Mesenchymal stem cell (in vitro differentiated cells and primary cell): ENCODE results near the gene CCDC81.

Source experiments
- DNase-seq: peaks from one replicate; pipeline ENCODE4 v3.0.0-alpha.2; 2013
- H2AFZ ChIP-seq: one replicate; pipeline ENCODE4 v1.6.1; 2013; ENCODE audit warnings: low read depth, mild to moderate bottlenecking, control low read depth, inconsistent platforms, low read length, moderate library complexity
- H2AK5ac ChIP-seq: 2 replicates; pipeline ENCODE4 v1.6.1; 2013; ENCODE audit warnings: low read length, moderate library complexity, mild to moderate bottlenecking, inconsistent platforms; ENCODE audit not compliant: severe bottlenecking
- H2BK120ac ChIP-seq: one replicate; pipeline ENCODE4 v1.6.1; 2013; ENCODE audit warnings: low read depth, mild to moderate bottlenecking, inconsistent platforms, low read length, moderate library complexity
- H2BK12ac ChIP-seq, 2 experiments: one replicate each; pipeline ENCODE4 v1.6.1; 2013; ENCODE audit warnings: inconsistent platforms in 2 of 2, low read length in 2 of 2, mild to moderate bottlenecking in 2 of 2, moderate library complexity in 2 of 2, control low read depth in 1 of 2
- H2BK15ac ChIP-seq: one replicate; pipeline ENCODE4 v1.6.1; 2013; ENCODE audit warnings: mild to moderate bottlenecking, low read depth, inconsistent platforms; ENCODE audit not compliant: poor library complexity, severe bottlenecking
- H2BK5ac ChIP-seq: 2 replicates; pipeline ENCODE4 v1.6.1; 2013; ENCODE audit warnings: low read depth, mild to moderate bottlenecking, low read length, control low read depth, inconsistent platforms; ENCODE audit not compliant: poor library complexity, severe bottlenecking
- H3K14ac ChIP-seq, 2 experiments: one replicate each; pipeline ENCODE4 v1.6.1; 2013; ENCODE audit warnings: inconsistent platforms in 2 of 2, low read length in 2 of 2, control low read depth in 1 of 2, mild to moderate bottlenecking in 1 of 2, moderate library complexity in 1 of 2
- H3K18ac ChIP-seq, 2 experiments: one replicate each; pipeline ENCODE4 v1.6.1; 2013; ENCODE audit warnings: inconsistent platforms in 2 of 2, low read length in 2 of 2, control low read depth in 1 of 2, low read depth in 1 of 2, mild to moderate bottlenecking in 1 of 2
- H3K23ac ChIP-seq, 2 experiments: one replicate each; pipeline ENCODE4 v1.6.1; 2013; ENCODE audit warnings: inconsistent platforms in 2 of 2, low read length in 2 of 2, mild to moderate bottlenecking in 2 of 2, moderate library complexity in 2 of 2, control low read depth in 1 of 2
- H3K27ac ChIP-seq: 2 replicates; pipeline ENCODE4 v1.5.1; 2013; ENCODE audit warnings: mild to moderate bottlenecking, moderate library complexity, low read length, control low read depth, inconsistent platforms; ENCODE audit not compliant: poor library complexity, severe bottlenecking
- H3K27me3 ChIP-seq, 2 experiments: 2 replicates each; pipeline versions ENCODE4 v1.6.1 to v1.7.0; 2013; ENCODE audit warnings: low read length in 2 of 2, mild to moderate bottlenecking in 2 of 2, moderate library complexity in 2 of 2, control low read depth in 1 of 2, inconsistent platforms in 1 of 2; ENCODE audit not compliant: control insufficient read depth in 1 of 2, insufficient read depth in 1 of 2
- H3K36me3 ChIP-seq, 2 experiments: 2 replicates each; pipeline versions ENCODE4 v1.6.1 to v1.7.0; 2013; ENCODE audit warnings: low read length in 2 of 2, control low read depth in 1 of 2, inconsistent platforms in 1 of 2, low read depth in 1 of 2, mild to moderate bottlenecking in 1 of 2; ENCODE audit not compliant: insufficient read depth in 2 of 2, control insufficient read depth in 1 of 2
- H3K4ac ChIP-seq, 2 experiments: one replicate each; pipeline ENCODE4 v1.6.1; 2013; ENCODE audit warnings: inconsistent platforms in 2 of 2, low read length in 2 of 2, mild to moderate bottlenecking in 2 of 2, moderate library complexity in 2 of 2, control low read depth in 1 of 2, low read depth in 1 of 2
- H3K4me1 ChIP-seq: 2 replicates; pipeline ENCODE4 v1.6.1; 2013; ENCODE audit warnings: low read depth, low read length, control low read depth; ENCODE audit not compliant: control insufficient read depth, insufficient read depth
- H3K4me2 ChIP-seq: 2 replicates; pipeline ENCODE4 v1.6.1; 2013; ENCODE audit warnings: low read length, mild to moderate bottlenecking, inconsistent platforms; ENCODE audit not compliant: poor library complexity, severe bottlenecking
- H3K4me3 ChIP-seq, 2 experiments: 2 replicates each; pipeline versions ENCODE4 v1.5.1 to v1.7.0; 2013; ENCODE audit warnings: low read length in 2 of 2, mild to moderate bottlenecking in 2 of 2, control low read depth in 1 of 2, low read depth in 1 of 2; ENCODE audit not compliant: insufficient read depth in 1 of 2
- H3K79me1 ChIP-seq: replicated peaks from 2 replicates; pipeline ENCODE4 v1.6.1; 2013; ENCODE audit warnings: mild to moderate bottlenecking, control low read depth, low read length, inconsistent platforms; ENCODE audit not compliant: poor library complexity, severe bottlenecking
- H3K9ac ChIP-seq: 2 replicates; pipeline ENCODE4 v1.7.0; 2013; ENCODE audit warnings: mild to moderate bottlenecking, low read length, moderate library complexity
- H3K9me3 ChIP-seq: 2 replicates; pipeline ENCODE4 v1.7.0; 2013; ENCODE audit warnings: mild to moderate bottlenecking, low read length; ENCODE audit not compliant: control insufficient read depth
- H4K8ac ChIP-seq: one replicate; pipeline ENCODE4 v1.6.1; 2013; ENCODE audit warnings: inconsistent platforms, mild to moderate bottlenecking, low read length, moderate library complexity
- H4K91ac ChIP-seq: one replicate; pipeline ENCODE4 v1.6.1; 2013; ENCODE audit warnings: mild to moderate bottlenecking, low read length, inconsistent platforms
- WGBS: methylation state at CpG from one replicate; pipeline ENCODE4 v1.1.7; 2013; ENCODE audit warnings: mixed read lengths; 5-methylcytosine and 5-hydroxymethylcytosine counted together

CCDC81 gene

DNA sequence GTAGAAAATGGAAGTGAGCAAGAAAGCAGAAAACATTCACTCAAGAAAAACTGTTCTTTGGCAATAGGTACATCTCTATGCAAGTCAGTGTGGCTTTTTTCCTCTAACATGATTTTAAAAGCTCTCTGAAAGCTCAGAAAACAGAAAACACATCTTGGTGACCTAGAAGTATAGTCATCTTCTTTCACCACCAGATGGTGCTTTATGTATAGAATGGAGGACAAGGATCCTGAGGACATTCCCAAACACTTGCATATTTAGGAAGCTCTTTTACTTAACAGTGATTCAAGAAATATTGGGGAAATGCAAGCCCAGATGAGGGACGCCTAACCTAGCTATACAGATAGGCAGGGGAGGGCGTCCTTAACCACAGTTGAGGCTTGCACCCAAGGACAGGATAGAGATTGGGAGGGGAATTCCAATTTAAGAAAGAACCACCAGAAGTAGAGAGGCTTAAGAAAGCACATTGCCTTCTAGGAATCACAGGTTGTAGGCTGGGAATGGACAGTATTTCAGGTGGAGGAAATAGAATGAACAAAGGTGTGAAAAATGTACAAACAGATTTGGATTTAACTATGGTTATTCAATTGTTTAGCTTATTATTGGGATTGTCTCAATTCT, 13.8 kb upstream of the CCDC81 start:
- no peak overlapping the region for H3K4me2 ChIP-seq
- H2BK5ac ChIP-seq = no peak overlapping the region
- H3K4me1 ChIP-seq = no peaks in the 10 kb centered on the region
- DNase-seq = peak; percentile 63
- H4K91ac ChIP-seq = no peak overlapping the region
- H3K14ac ChIP-seq = no peak overlapping the region
- no peak overlapping the region for H2AK5ac ChIP-seq
- no peak overlapping the region for H2BK120ac ChIP-seq
- H2AFZ ChIP-seq = no peak overlapping the region
- 20% methylated on average over 2 of the region's 2 CpGs for WGBS
- H3K4me3 ChIP-seq = no peak overlapping the region
- H3K23ac ChIP-seq = no peak overlapping the region
- H3K79me1 ChIP-seq = no peaks in the 10 kb centered on the region
- H3K18ac ChIP-seq = no peak overlapping the region
- no peak overlapping the region for H2BK12ac ChIP-seq
- peak overlapping the region; percentile 9 for H3K9ac ChIP-seq
- no peak overlapping the region for H2BK15ac ChIP-seq
- no peaks in the 10 kb centered on the region for H3K9me3 ChIP-seq
- no peaks in the 10 kb centered on the region for H3K36me3 ChIP-seq
- H4K8ac ChIP-seq = no peak overlapping the region
- no peaks in the 10 kb centered on the region for H3K27me3 ChIP-seq
- H3K4ac ChIP-seq = no peak overlapping the region
- H3K27ac ChIP-seq = no peak overlapping the region

DNA sequence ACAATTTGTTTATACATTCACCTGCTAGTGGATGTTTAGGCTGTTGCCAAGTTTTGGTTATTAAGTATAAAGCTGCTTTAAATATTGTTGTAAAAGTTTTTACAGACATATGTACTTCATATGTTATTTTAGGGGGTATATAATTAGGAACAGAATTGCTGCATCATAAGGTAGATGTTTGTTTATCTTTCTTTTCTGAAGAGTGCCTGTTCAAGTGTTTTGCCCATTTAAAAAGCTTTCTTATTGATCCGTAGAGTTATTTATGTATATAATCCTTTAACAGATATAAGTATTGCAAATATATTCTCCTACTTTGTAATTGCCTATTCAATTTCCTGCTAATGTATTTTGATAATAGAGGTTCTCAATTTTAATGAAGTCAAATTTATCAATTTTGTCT, 11.3 kb upstream of the CCDC81 start:
- WGBS = no CpG with 5 or more reads among the region's 1 CpG
- Histone ChIP-seq H3K27me3 (no peaks in the 10 kb centered on the region), H4K91ac (no peak overlapping the region), H3K4ac (no peak overlapping the region), H4K8ac (no peak overlapping the region), H2BK5ac (no peak overlapping the region), H3K9me3 (no peaks in the 10 kb centered on the region), H3K79me1 (no peaks in the 10 kb centered on the region), H3K4me1 (no peaks in the 10 kb centered on the region), H3K36me3 (no peaks in the 10 kb centered on the region), H3K4me2 (no peak overlapping the region), H3K18ac (no peak overlapping the region), H3K14ac (no peak overlapping the region), H2AFZ (no peak overlapping the region), H3K4me3 (no peak overlapping the region), H3K27ac (no peak overlapping the region), H2AK5ac (no peak overlapping the region), H2BK12ac (no peak overlapping the region), H2BK15ac (no peak overlapping the region), H3K23ac (no peak overlapping the region), H3K9ac (no peak overlapping the region), H2BK120ac (no peak overlapping the region)
- DNase-seq = no peak

DNA sequence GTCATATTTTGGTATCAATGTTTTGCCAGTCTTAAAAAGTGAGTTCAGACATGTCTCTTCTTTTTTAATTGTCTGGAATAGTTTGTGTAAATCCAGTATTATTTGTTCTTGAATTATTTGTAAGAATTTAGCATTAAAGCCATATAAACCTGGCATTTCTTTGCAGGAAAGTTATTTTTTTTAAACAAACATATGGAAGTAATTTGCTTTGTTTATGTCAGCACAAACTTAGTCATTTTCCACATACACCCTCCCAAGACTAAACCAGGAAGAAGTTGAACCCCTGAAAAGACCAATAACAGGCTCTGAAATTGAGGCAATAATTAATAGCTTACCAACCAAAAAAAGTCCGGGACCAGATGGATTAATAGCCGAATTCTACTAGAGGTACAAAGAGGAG, 9.1 kb upstream of the CCDC81 start:
- Histone ChIP-seq H3K18ac (no peak overlapping the region), H3K4me2 (no peak overlapping the region), H2BK5ac (no peak overlapping the region), H2BK12ac (no peak overlapping the region), H3K4me1 (no peaks in the 10 kb centered on the region), H3K4me3 (no peak overlapping the region), H3K9ac (peak overlapping the region; percentile 72), H3K79me1 (no peaks in the 10 kb centered on the region), H2AFZ (no peak overlapping the region), H2AK5ac (no peak overlapping the region), H3K27ac (no peak overlapping the region), H2BK120ac (no peak overlapping the region), H2BK15ac (no peak overlapping the region), H4K91ac (no peak overlapping the region), H3K27me3 (no peaks in the 10 kb centered on the region), H3K23ac (no peak overlapping the region), H3K4ac (no peak overlapping the region), H3K9me3 (no peaks in the 10 kb centered on the region), H4K8ac (no peak overlapping the region), H3K36me3 (no peaks in the 10 kb centered on the region), H3K14ac (no peak overlapping the region)
- WGBS = 89% methylated on average over 2 of the region's 2 CpGs
- no peak for DNase-seq

DNA sequence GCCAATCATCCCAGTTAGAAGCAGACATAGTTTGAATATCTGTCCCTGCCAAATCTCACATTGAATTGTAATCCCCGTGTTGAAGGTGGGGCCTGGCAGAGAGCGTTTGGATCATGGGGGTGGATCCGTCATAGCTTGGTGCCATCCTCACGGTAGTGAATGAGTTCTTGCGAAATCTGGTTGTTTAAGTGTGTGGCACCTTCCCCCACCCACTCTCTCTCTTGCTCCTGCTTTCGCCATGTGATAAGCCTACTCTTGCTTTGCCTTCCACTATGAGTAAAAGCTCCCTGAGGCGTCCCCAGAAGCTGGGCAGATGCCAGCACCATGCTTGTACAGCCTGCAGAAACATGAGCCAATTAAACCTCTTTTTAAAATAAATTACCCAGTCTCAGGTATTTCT, 5.0 kb upstream of the CCDC81 start:
- no peak overlapping the region for H3K27ac ChIP-seq
- no peak overlapping the region for H3K9ac ChIP-seq
- no peak overlapping the region for H3K18ac ChIP-seq
- H2BK12ac ChIP-seq = no peak overlapping the region
- H2BK5ac ChIP-seq = no peak overlapping the region
- WGBS = 95% methylated on average over 7 of the region's 7 CpGs
- peaks cover 2% of the 10 kb centered on the region for H3K4me1 ChIP-seq
- H2AFZ ChIP-seq = no peak overlapping the region
- no peak for DNase-seq
- no peak overlapping the region for H4K8ac ChIP-seq
- H3K36me3 ChIP-seq = no peaks in the 10 kb centered on the region
- H3K23ac ChIP-seq = no peak overlapping the region
- H3K9me3 ChIP-seq = peaks cover 5% of the 10 kb centered on the region
- H3K4ac ChIP-seq = no peak overlapping the region
- no peaks in the 10 kb centered on the region for H3K27me3 ChIP-seq
- no peak overlapping the region for H4K91ac ChIP-seq
- H3K14ac ChIP-seq = no peak overlapping the region
- no peak overlapping the region for H2BK120ac ChIP-seq
- H3K79me1 ChIP-seq = no peaks in the 10 kb centered on the region
- H2BK15ac ChIP-seq = no peak overlapping the region
- no peak overlapping the region for H3K4me3 ChIP-seq
- H2AK5ac ChIP-seq = no peak overlapping the region
- H3K4me2 ChIP-seq = no peak overlapping the region
